GM12865 (cell line): Measurements from ENCODE around the gene ZNF30.

Source experiments
- DNase-seq: peaks from one replicate; pipeline ENCODE4 v3.0.0; 2010; ENCODE audit warnings: low read depth
- H3K4me3 ChIP-seq: 2 replicates; pipeline ENCODE4 v1.5.1; 2011; ENCODE audit warnings: mild to moderate bottlenecking, low read depth, low read length, control low read depth
- TF ChIP-seq, protein P1 (sequence below): IDR thresholded peaks from 2 replicates; pipeline ENCODE4 v1.5.1; 2011; ENCODE audit warnings: low read length, control low read depth, low read depth, inconsistent platforms; ENCODE audit not compliant: insufficient read depth; ENCODE audit errors: missing control alignments

The ZNF30 gene

DNA sequence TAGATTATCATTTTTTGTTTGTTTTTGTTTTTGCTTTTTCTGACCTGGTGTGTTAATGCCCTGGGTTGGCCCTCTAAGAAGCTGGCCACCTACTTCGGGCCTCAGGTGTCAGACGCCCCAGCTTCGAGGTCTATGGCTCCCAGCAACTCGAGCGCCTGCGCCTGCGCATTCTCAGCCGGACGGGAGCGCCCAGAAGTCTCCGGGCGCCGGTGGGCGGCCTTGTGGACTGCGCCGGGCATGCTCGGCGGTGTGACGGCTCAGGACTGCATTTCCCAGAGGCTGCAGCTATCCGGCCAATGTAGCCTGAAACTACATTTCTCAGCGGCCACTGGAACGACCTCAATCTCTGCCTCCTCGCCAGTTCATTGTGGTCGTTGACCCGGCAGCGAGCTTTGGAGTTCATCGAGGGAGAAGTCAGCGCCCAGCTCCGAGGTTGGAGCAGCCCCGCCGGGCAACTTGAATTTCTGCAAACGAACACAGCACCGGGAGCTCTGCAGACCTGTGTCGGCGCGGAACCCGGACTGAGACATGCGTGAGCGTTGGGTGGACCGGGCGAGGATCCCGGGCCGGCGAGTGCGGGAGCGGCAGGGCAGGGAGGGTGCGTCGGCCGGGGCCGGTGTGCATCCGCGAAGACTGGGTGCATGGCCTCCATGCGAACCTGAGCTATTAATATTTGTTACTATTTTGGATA lies at the start of gene ZNF30:
TSS of gene ZNF30 (plus strand) at position 219 of the 691 bp plus-strand sequence. CDS start 3,045 bp downstream, outside the sequence.
- H3K4me3 ChIP-seq, result peak within 1 kb of the TSS; percentile 63
- DNase-seq, result peak; percentile 90
- TF ChIP-seq, protein P1, sequence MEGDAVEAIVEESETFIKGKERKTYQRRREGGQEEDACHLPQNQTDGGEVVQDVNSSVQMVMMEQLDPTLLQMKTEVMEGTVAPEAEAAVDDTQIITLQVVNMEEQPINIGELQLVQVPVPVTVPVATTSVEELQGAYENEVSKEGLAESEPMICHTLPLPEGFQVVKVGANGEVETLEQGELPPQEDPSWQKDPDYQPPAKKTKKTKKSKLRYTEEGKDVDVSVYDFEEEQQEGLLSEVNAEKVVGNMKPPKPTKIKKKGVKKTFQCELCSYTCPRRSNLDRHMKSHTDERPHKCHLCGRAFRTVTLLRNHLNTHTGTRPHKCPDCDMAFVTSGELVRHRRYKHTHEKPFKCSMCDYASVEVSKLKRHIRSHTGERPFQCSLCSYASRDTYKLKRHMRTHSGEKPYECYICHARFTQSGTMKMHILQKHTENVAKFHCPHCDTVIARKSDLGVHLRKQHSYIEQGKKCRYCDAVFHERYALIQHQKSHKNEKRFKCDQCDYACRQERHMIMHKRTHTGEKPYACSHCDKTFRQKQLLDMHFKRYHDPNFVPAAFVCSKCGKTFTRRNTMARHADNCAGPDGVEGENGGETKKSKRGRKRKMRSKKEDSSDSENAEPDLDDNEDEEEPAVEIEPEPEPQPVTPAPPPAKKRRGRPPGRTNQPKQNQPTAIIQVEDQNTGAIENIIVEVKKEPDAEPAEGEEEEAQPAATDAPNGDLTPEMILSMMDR, result no peak

DNA sequence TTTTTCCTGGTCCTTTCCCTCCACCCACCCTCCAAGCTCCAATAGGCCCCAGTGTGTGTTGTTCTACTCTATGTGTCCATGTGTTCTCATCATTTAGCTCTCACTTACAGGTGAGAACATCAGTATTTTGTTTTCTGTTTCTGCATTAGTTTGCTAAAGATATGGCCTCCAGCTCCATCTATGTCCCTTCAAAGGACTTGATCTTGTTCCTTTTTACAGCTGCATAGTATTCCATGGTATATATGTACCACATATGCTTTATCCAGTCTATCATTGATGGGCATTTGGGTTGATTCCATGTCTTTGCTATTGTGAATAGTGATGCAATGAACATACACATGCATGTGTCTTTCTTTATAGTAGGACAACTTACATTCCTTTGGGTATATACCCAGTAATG lies 47.1 kb upstream of the ZNF30 start:
- TF ChIP-seq, protein P1, result no peak

DNA sequence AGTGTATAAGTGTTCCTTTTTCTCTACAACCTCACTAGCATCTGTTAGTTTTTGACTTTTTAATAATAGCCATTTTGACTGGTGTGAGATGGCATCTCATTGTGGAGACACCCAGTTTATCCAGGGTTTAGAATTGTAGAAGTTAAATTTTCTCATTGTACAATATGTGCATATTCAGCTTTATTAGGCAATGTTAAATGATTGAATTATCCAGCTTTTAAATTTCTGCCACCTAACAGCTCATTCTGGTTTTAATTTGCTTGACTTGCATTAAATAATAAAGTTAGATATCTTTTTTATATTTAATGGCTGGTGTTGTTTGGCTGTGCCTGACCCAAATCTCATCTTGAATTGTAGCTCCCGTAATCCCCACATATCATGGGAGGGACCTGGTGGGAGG lies 46.7 kb upstream of the ZNF30 start:
- TF ChIP-seq, protein P1, result no peak
- no peak for DNase-seq
- no peak overlapping the region for H3K4me3 ChIP-seq

More for the DNA sequence above, 47.1 kb upstream of the ZNF30 start:
- no peak overlapping the region for H3K4me3 ChIP-seq
- DNase-seq, result no peak

DNA sequence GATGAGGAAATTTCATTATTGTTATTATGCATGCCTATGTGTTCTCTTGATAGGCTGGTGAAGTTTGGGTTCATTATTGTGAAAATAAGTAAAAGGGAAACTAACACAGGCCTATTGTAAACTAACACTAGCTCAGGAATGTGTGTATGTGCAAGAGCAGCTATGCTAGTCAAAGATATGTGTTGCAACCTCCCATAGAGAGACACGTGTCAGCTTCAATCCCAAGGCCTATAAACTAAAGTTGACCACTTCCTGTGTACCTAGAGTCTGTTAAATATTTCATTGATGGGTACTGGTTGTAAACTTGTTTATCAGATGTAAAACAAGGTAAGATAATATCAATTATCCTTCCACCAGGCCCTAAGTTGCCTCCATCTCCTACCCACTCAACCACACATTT lies 44.7 kb upstream of the ZNF30 start:
- DNase-seq, result no peak
- H3K4me3 ChIP-seq, result no peak overlapping the region
- TF ChIP-seq, protein P1, result no peak

DNA sequence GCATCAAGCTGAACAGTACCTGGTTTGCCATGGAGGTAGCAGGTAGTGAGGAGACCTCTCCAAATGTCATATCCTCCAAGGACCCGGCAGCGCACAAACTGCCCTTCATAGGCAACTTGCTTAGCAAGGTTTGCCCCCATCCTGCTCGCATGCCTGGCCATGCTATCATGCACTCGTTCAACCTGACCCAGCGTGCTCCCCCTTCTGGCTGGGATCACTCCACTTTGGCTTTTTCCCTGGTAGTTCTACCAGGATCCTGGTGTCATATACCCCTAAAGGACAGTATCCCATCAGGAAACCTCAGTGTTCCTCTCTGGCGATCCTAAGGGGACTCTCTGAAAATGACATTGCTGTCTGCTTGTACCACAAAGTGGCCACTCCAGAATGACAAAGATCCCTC lies 38.6 kb upstream of the ZNF30 start:
- no peak for DNase-seq
- H3K4me3 ChIP-seq, result no peak overlapping the region
- TF ChIP-seq, protein P1, result no peak

DNA sequence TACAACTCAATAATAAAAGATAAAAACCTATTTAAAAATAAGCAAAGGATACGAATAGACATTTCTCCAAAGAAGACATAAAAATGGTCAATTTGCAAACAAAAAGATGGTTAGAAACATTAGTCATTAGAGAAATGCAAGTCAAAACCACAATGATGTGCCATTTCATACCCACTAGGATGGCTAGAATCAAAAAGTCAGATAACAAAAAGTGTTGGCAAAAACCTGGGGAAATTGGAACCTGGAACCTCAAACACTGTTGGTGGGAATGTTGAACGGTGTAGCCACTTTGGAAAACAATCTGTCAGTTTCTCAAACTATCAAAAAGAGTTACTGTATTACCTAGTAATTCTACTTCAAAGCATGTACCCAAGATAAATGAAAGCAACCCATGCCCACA lies 26.5 kb upstream of the ZNF30 start:
- H3K4me3 ChIP-seq, result no peak overlapping the region
- TF ChIP-seq, protein P1, result no peak
- DNase-seq, result no peak
